Breast epithelium (tissue), 3 donors: ENCODE measurements around the gene APPL2.

Experiments
- POLR2A ChIP-seq: fragments of 450-650 bp; IDR thresholded peaks from one replicate; pipeline ENCODE4 v1.6.1; 2016; ENCODE audit warnings: antibody characterized with exemption, mild to moderate bottlenecking, moderate library complexity
- POLR2AphosphoS5 ChIP-seq, 3 donors: sonication (generic); formaldehyde crosslinking; IDR thresholded peaks; one replicate each; pipeline ENCODE4 v1.6.1; 2017; ENCODE audit warnings: antibody characterized with exemption in 3 of 3
- TF ChIP-seq, protein P1 (sequence below), 3 donors: fragments of 450-650 bp; IDR thresholded peaks; one replicate each; pipeline ENCODE4 v1.5.1; 2016 to 2017; ENCODE audit warnings: antibody characterized with exemption in 3 of 3, mild to moderate bottlenecking in 3 of 3, moderate library complexity in 3 of 3

DNA sequence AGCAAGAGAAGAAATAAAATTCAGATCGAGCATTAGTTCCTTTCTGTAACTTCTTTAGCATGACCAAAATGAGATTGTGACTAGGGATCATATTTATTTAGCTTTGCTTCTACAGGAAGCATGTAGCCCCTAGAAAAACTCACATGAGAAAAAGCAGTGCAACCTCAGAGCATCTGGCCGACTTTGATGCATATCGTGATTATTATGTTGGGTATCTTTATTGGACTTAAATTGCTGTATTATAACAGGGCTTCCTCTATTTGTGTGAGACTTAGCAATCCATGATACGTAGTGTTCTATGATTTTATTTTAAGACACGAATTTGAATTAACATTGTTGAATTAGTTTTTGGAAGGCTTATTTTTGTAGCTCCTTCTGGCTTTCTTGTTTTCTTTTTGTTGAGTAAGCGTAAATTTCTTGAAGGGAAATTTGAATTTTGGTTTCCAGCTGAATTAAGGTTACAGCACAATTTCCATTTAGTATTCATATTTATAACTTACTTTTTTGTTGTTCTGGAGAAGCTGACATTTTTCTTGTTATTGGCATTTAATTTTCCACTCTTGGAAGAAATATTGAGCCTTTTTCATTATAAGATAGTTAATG, 94.6 kb downstream of the APPL2 start:
- TF ChIP-seq, protein P1, sequence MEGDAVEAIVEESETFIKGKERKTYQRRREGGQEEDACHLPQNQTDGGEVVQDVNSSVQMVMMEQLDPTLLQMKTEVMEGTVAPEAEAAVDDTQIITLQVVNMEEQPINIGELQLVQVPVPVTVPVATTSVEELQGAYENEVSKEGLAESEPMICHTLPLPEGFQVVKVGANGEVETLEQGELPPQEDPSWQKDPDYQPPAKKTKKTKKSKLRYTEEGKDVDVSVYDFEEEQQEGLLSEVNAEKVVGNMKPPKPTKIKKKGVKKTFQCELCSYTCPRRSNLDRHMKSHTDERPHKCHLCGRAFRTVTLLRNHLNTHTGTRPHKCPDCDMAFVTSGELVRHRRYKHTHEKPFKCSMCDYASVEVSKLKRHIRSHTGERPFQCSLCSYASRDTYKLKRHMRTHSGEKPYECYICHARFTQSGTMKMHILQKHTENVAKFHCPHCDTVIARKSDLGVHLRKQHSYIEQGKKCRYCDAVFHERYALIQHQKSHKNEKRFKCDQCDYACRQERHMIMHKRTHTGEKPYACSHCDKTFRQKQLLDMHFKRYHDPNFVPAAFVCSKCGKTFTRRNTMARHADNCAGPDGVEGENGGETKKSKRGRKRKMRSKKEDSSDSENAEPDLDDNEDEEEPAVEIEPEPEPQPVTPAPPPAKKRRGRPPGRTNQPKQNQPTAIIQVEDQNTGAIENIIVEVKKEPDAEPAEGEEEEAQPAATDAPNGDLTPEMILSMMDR (IDR thresholded peaks at IDR 0.05): no peak
- TF ChIP-seq POLR2AphosphoS5 (IDR thresholded peaks at IDR 0.05) (no peak), POLR2A (no peak)
